ENCODE results near the gene KIRREL3. TPM values are rescaled to one million over a fixed set of nuclear protein-coding genes. Genes with fewer than 3 reads are reported as not detected.
A peak's percentile ranks its signal among the peaks of the same experiment; 100 is the strongest.

The KIRREL3 gene
- polyA plus RNA-seq, 1 of the 3 experiments (the other 2 are of a cell fraction): 3.7 TPM

DNA sequence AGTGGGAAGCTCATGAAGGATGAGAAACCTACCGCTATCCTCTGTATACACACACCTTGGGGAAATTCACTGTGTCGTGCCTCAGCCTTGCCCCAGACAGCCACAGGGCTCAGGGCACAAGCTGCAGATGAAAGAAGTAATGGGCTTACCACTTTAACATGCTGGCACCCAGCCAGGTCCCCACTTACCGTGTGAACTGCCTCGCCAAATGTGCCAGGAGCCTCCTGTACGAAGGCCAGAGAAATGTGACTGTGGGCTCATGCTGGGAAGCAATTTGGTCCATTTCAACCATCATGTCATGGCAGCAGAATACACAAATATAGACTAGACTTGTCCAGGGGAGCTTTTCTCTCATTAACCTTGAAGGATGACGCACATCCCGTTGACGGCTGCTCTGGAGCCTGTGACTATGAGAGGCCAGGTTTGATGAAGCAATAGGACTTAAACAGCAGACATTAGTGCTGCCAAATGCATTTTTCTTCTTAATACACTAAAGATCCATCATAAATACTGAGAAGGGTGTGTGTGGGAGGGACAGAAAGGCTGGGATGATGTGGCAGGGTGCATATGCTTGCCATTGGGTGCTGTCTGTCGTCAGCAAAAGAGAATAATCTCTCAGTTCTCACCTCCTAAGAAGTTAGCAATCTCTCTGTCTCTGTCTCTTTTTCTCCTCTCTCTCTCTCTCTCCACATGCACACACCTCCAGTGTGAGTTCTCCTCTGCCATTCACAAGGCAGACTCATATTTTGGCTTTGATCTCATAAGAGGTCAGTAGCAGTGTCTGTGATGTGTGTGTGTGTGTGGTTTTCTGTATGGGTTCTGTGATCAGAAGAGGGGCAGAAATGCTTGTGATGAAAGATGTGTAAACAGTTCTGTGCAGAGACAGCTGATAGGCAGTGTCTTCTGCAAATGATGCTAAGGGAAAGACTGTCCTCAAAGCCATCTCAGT is 142.4 kb downstream of the KIRREL3 start:
- no peaks in the 10 kb centered on the region for H3K36me3 ChIP-seq (replicated peaks in 1 of 2; ENCODE audit: control insufficient read depth in 1 of 2, insufficient read depth in 2 of 2, low read length in 1 of 2)
- H3K27me3 ChIP-seq (ENCODE audit: insufficient read depth): no peaks in the 10 kb centered on the region
- H2AFZ ChIP-seq (ENCODE audit: low read depth): no peak overlapping the region
- peaks cover 8% of the 10 kb centered on the region for H3F3A ChIP-seq (replicated peaks; ENCODE audit: insufficient read depth)
- H3K79me2 ChIP-seq (ENCODE audit: insufficient read depth): 0 out of 2 replicates have a peak, but pooled peaks cover 3% of the 10 kb centered on the region
- H3K9me3 ChIP-seq: no peaks in the 10 kb centered on the region
- H4K20me1 ChIP-seq (ENCODE audit: insufficient read depth): no peaks in the 10 kb centered on the region
- POLR2A ChIA-PET: no interaction called here
- H3K27ac ChIP-seq (ENCODE audit: low read depth in 2 of 2, low read length in 1 of 2): peak overlapping the region; percentile 81 to 84
- peaks cover 0 to 22% of the 10 kb centered on the region in 2 experiments; a peak in 3 of 4 replicates for H3K4me1 ChIP-seq (ENCODE audit: control insufficient read depth in 1 of 2, insufficient read depth in 2 of 2, low read depth in 1 of 2, low read length in 1 of 2)
- TF ChIP-seq EP300 (IDR thresholded peaks at IDR 0.05; ENCODE audit: borderline replicate concordance in 1 of 2, low read depth in 1 of 2, low read length in 1 of 2) (peak in 1 of 2 experiments; percentile 70; a peak in 1 of 4 replicates), NFIC (IDR thresholded peaks at IDR 0.05; ENCODE audit: borderline replicate concordance) (peak; percentile 84), TCF12 (IDR thresholded peaks at IDR 0.05) (peak; percentile 77), FOXM1 (IDR thresholded peaks at IDR 0.05; ENCODE audit: low read depth) (no peak), RCOR1 (IDR thresholded peaks at IDR 0.05; ENCODE audit: low read length) (0 out of 2 replicates have a peak, but pooled peaks have one; percentile 9), SMC3 (IDR thresholded peaks at IDR 0.05; ENCODE audit: low read depth, low read length) (no peak), GATA2 (CRISPR knock-in tag; IDR thresholded peaks at IDR 0.05) (peak; percentile 71), RXRA (IDR thresholded peaks at IDR 0.05; ENCODE audit: borderline replicate concordance, low read depth) (no peak), RFX5 (IDR thresholded peaks at IDR 0.05; ENCODE audit: low read length) (no peak), FOXJ3 (CRISPR knock-in tag; IDR thresholded peaks at IDR 0.05) (peak; percentile 49; the same call in 1 of the 2 replicates), FOSL2 (IDR thresholded peaks at IDR 0.05; ENCODE audit: borderline replicate concordance, low read depth) (peak; percentile 51; the same call in 1 of the 2 replicates), GABPA (IDR thresholded peaks at IDR 0.05; ENCODE audit: low read depth) (no peak), MXI1 (IDR thresholded peaks at IDR 0.05; ENCODE audit: low read depth, low read length) (peak; percentile 22; the same call in 1 of the 2 replicates), CHD2 (IDR thresholded peaks at IDR 0.05; ENCODE audit: low read length, partially characterized antibody) (no peak), JUND (IDR thresholded peaks at IDR 0.05) (peak; percentile 48; the same call in 1 of the 2 replicates), RAD21 (IDR thresholded peaks at IDR 0.05; ENCODE audit: low read length) (no peak), REST (IDR thresholded peaks at IDR 0.05; ENCODE audit: low read depth, low read length) (no peak)
- TF ChIP-seq, protein P1, sequence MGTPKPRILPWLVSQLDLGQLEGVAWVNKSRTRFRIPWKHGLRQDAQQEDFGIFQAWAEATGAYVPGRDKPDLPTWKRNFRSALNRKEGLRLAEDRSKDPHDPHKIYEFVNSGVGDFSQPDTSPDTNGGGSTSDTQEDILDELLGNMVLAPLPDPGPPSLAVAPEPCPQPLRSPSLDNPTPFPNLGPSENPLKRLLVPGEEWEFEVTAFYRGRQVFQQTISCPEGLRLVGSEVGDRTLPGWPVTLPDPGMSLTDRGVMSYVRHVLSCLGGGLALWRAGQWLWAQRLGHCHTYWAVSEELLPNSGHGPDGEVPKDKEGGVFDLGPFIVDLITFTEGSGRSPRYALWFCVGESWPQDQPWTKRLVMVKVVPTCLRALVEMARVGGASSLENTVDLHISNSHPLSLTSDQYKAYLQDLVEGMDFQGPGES (IDR thresholded peaks at IDR 0.05; ENCODE audit: low read depth, low read length): no peak
- TF ChIP-seq, protein P2, sequence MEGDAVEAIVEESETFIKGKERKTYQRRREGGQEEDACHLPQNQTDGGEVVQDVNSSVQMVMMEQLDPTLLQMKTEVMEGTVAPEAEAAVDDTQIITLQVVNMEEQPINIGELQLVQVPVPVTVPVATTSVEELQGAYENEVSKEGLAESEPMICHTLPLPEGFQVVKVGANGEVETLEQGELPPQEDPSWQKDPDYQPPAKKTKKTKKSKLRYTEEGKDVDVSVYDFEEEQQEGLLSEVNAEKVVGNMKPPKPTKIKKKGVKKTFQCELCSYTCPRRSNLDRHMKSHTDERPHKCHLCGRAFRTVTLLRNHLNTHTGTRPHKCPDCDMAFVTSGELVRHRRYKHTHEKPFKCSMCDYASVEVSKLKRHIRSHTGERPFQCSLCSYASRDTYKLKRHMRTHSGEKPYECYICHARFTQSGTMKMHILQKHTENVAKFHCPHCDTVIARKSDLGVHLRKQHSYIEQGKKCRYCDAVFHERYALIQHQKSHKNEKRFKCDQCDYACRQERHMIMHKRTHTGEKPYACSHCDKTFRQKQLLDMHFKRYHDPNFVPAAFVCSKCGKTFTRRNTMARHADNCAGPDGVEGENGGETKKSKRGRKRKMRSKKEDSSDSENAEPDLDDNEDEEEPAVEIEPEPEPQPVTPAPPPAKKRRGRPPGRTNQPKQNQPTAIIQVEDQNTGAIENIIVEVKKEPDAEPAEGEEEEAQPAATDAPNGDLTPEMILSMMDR (IDR thresholded peaks at IDR 0.05): no peak
- TF ChIP-seq, protein P3, sequence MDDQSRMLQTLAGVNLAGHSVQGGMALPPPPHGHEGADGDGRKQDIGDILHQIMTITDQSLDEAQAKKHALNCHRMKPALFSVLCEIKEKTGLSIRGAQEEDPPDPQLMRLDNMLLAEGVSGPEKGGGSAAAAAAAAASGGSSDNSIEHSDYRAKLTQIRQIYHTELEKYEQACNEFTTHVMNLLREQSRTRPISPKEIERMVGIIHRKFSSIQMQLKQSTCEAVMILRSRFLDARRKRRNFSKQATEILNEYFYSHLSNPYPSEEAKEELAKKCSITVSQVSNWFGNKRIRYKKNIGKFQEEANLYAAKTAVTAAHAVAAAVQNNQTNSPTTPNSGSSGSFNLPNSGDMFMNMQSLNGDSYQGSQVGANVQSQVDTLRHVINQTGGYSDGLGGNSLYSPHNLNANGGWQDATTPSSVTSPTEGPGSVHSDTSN (IDR thresholded peaks at IDR 0.05): peak; percentile 80
- peak overlapping the region; percentile 38; the same call in 1 of the 2 replicates for H3K9ac ChIP-seq
- 47% methylated on average over 8 of the region's 9 CpGs for WGBS (ENCODE audit: low lambda C conversion rate)
- H3K4me3 ChIP-seq (ENCODE audit: low read depth in 2 of 2, low read length in 1 of 2): no peak overlapping the region; a peak in 1 of 4 replicates
- CTCF ChIA-PET: interaction anchor here (0.8 to 1.0 kb wide), 2 partner anchors 19 to 141 kb away, joined by 3 read pairs; no protein-coding TSS in a partner anchor
- H3K9me2 ChIP-seq: no peaks in the 10 kb centered on the region
- no peak overlapping the region for H3K4me2 ChIP-seq
- peak; percentile 64 for DNase-seq

All from SK-N-SH (cell line).